ENCODE measurements around the gene GNMT.
A peak's percentile ranks its signal among the peaks of the same experiment; 100 is the strongest.

GNMT gene

DNA sequence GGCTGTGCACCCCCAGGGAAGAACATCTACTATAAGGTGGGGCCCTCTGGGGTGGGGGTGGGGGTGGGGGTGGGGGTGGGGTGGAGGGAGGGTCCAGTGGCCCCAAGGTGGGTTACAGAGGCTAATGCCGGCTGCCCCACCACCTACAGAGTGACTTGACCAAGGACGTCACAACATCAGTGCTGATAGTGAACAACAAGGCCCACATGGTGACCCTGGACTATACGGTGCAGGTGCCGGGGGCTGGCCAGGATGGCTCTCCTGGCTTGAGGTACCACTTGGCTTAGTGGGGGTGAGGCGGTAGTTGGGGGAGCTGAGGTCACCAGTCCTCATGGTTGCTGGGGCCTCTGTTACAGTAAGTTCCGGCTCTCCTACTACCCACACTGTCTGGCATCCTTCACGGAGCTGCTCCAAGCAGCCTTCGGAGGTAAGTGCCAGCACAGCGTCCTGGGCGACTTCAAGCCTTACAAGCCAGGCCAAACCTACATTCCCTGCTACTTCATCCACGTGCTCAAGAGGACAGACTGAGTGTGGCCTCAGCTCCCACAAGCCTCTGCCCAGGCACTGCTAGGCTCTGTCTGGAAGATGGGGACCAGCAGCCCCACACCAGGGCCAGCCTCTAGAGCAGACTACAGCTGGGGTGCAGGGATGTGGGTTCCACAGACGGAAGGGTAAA is 2.8 kb downstream of the GNMT start:
- TF ChIP-seq, protein P1, sequence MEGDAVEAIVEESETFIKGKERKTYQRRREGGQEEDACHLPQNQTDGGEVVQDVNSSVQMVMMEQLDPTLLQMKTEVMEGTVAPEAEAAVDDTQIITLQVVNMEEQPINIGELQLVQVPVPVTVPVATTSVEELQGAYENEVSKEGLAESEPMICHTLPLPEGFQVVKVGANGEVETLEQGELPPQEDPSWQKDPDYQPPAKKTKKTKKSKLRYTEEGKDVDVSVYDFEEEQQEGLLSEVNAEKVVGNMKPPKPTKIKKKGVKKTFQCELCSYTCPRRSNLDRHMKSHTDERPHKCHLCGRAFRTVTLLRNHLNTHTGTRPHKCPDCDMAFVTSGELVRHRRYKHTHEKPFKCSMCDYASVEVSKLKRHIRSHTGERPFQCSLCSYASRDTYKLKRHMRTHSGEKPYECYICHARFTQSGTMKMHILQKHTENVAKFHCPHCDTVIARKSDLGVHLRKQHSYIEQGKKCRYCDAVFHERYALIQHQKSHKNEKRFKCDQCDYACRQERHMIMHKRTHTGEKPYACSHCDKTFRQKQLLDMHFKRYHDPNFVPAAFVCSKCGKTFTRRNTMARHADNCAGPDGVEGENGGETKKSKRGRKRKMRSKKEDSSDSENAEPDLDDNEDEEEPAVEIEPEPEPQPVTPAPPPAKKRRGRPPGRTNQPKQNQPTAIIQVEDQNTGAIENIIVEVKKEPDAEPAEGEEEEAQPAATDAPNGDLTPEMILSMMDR (IDR thresholded peaks at IDR 0.05; ENCODE audit: low read depth, low read length, poor library complexity, severe bottlenecking) = no peak
- no peak for TF ChIP-seq EZH2phosphoT487 (IDR thresholded peaks at IDR 0.05; ENCODE audit: borderline replicate concordance, low read length)

GRCh38 chr6:42963855-42964605 is 3.5 kb downstream of the GNMT start:
- H3K9me2 ChIP-seq (replicated peaks; ENCODE audit: control insufficient read depth, low read length) = no peaks in the 10 kb centered on the region
- no peak overlapping the region for H3K27ac ChIP-seq (ENCODE audit: low read depth, low read length)
- H3K9me3 ChIP-seq (ENCODE audit: control insufficient read depth, insufficient read depth, low read length) = no peaks in the 10 kb centered on the region
- H3K79me2 ChIP-seq (ENCODE audit: control insufficient read depth, low read length) = no peaks in the 10 kb centered on the region
- no peaks in the 10 kb centered on the region; the same call in 1 of the 2 replicates for H4K20me1 ChIP-seq (ENCODE audit: control insufficient read depth, insufficient read depth, low read depth, low read length)
- peaks cover 16% of the 10 kb centered on the region for H3K4me1 ChIP-seq (ENCODE audit: control insufficient read depth, low read length)
- no peak overlapping the region for H3K4me2 ChIP-seq (ENCODE audit: low read length)
- H3F3A ChIP-seq (ENCODE audit: control insufficient read depth, insufficient read depth) = 0 out of 2 replicates have a peak, but pooled peaks cover 5% of the 10 kb centered on the region
- peaks cover 51% of the 10 kb centered on the region for H3K36me3 ChIP-seq (ENCODE audit: control insufficient read depth, low read length)
- TF ChIP-seq, protein P1 (IDR thresholded peaks at IDR 0.05; ENCODE audit: low read depth, low read length, poor library complexity, severe bottlenecking) = peak; percentile 39
- TF ChIP-seq EZH2phosphoT487 (IDR thresholded peaks at IDR 0.05; ENCODE audit: borderline replicate concordance, low read length) = no peak
- no peaks in the 10 kb centered on the region for H3K27me3 ChIP-seq (ENCODE audit: control insufficient read depth, low read length)
- no peak overlapping the region for H3K4me3 ChIP-seq (ENCODE audit: low read length)

More for the DNA sequence above, 2.8 kb downstream of the GNMT start:
- H3K27me3 ChIP-seq (ENCODE audit: control insufficient read depth, low read length) = no peaks in the 10 kb centered on the region
- H3K36me3 ChIP-seq (ENCODE audit: control insufficient read depth, low read length) = peaks cover 43% of the 10 kb centered on the region
- H3K4me1 ChIP-seq (ENCODE audit: control insufficient read depth, low read length) = peaks cover 16% of the 10 kb centered on the region
- no peaks in the 10 kb centered on the region for H3K9me2 ChIP-seq (replicated peaks; ENCODE audit: control insufficient read depth, low read length)
- no peak overlapping the region for H3K27ac ChIP-seq (ENCODE audit: low read depth, low read length)
- H3F3A ChIP-seq (ENCODE audit: control insufficient read depth, insufficient read depth) = 0 out of 2 replicates have a peak, but pooled peaks cover 5% of the 10 kb centered on the region
- H4K20me1 ChIP-seq (ENCODE audit: control insufficient read depth, insufficient read depth, low read depth, low read length) = no peaks in the 10 kb centered on the region; the same call in 1 of the 2 replicates
- no peaks in the 10 kb centered on the region for H3K9me3 ChIP-seq (ENCODE audit: control insufficient read depth, insufficient read depth, low read length)
- H3K4me2 ChIP-seq (ENCODE audit: low read length) = no peak overlapping the region
- no peak overlapping the region for H3K4me3 ChIP-seq (ENCODE audit: low read length)
- no peaks in the 10 kb centered on the region for H3K79me2 ChIP-seq (ENCODE audit: control insufficient read depth, low read length)

DNA sequence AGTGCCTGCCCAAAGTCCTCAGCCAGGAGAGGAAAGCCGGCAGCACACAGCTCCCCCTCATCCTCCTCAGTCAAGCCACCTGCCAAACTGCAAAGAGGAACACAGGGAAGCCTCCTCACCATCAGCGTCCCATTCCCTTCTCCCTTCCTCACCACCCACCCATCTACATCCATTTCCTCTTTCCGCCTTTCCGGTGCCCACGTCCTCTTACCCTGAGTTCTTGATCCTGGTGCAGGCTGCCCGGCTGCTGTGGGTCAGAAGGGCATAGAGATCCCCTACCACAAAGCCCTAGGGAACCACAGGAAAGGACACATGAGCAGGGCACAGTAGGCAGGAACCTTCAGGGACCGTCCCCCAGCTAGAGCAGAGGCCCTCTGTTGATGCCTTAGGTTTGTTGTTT is 6.0 kb downstream of the GNMT start:
- no peak for TF ChIP-seq EZH2phosphoT487 (IDR thresholded peaks at IDR 0.05; ENCODE audit: borderline replicate concordance, low read length)
- TF ChIP-seq, protein P1 (IDR thresholded peaks at IDR 0.05; ENCODE audit: low read depth, low read length, poor library complexity, severe bottlenecking) = no peak
- peaks cover 63% of the 10 kb centered on the region for H3K36me3 ChIP-seq (ENCODE audit: control insufficient read depth, low read length)
- no peaks in the 10 kb centered on the region; the same call in 1 of the 2 replicates for H4K20me1 ChIP-seq (ENCODE audit: control insufficient read depth, insufficient read depth, low read depth, low read length)

More for the DNA sequence above, 6.0 kb downstream of the GNMT start:
- H3K9me2 ChIP-seq (replicated peaks; ENCODE audit: control insufficient read depth, low read length) = no peaks in the 10 kb centered on the region
- H3K79me2 ChIP-seq (ENCODE audit: control insufficient read depth, low read length) = 0 out of 2 replicates have a peak, but pooled peaks cover 2% of the 10 kb centered on the region
- no peaks in the 10 kb centered on the region for H3K4me1 ChIP-seq (ENCODE audit: control insufficient read depth, low read length)
- no peaks in the 10 kb centered on the region for H3K27me3 ChIP-seq (ENCODE audit: control insufficient read depth, low read length)
- H3K4me3 ChIP-seq (ENCODE audit: low read length) = no peak overlapping the region
- no peaks in the 10 kb centered on the region for H3K9me3 ChIP-seq (ENCODE audit: control insufficient read depth, insufficient read depth, low read length)
- no peak overlapping the region for H3K4me2 ChIP-seq (ENCODE audit: low read length)
- H3K27ac ChIP-seq (ENCODE audit: low read depth, low read length) = no peak overlapping the region
- 0 out of 2 replicates have a peak, but pooled peaks cover 5% of the 10 kb centered on the region for H3F3A ChIP-seq (ENCODE audit: control insufficient read depth, insufficient read depth)
